Left renal pelvis (tissue), 4 donors: ENCODE data around the gene DDO. TPM values are rescaled to one million over a fixed set of nuclear protein-coding genes. Genes with fewer than 3 reads are reported as not detected.
"Not testable (repeated sequence)": the region's sequence is repeated elsewhere in the genome, so short reads cannot be mapped to it uniquely, and the experiment has no call there.

ENCODE experiments used
- DNase-seq, 4 donors: peaks; one replicate each; pipeline ENCODE4 v3.0.0-alpha.2; 2013; ENCODE audit warnings: low read depth in 4 of 4, low spot score in 3 of 4
- polyA plus RNA-seq, 4 donors: library from polyadenylated mRNA; unstranded; fragments of 120-200 nt; gene quantifications; one replicate each; pipeline ENCODE4 v1.2.1, GENCODE V29; 2013; ENCODE audit not compliant: insufficient read length in 4 of 4

DDO gene
- polyA plus RNA-seq = 1 to 10 TPM in 1 of 4 donors, under 1 TPM in 3; 0.14 to 1.1 (median 0.77) TPM

DNA sequence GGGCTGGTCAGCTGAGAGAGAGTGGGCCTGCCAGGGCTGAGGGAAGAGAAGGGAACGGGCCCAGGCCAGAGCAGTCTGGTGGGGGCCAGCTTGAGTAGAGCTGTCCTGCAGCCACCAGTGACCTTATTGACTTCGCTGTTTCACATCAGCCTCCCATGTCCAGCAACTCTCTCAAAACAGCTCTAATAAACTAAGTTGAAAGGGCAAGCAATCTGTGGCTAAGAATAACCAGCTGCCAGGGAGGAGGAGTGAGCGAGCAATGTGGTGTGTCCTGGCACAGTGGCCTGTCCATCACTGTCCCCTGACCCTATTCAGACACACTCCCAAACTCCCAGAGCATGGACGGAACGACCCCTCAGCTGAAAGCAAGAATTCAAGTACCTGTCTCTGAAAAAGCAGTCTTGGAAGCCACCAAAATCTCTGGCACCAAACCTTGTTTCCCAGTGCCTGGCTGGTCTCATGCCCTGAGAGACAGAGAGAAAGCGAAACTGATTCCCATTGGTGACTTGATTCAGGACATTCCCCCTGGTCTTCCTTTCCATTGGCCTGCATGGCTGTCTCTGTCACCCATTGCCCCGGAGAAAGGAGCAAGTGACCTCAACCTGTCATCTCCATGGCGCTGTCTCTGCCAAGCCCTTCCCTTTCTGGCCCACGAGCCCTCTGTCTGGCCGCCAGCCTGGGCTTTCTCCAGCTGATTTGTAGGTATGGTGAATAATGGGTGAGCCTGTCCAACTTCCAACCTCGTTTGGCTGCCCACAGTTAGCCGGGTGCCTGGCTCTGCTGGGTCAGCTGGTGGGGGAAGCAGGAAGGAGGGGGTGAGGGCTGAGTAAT, at the start of gene DDO:
Gene DDO (minus strand): TSS at position 490 of the 831 bp plus-strand sequence. CDS start 2,113 bp downstream, outside the sequence.
- DNase-seq = no peak

- no peak for DNase-seq
These were observed 47.6 kb upstream of the DDO start for GRCh38 chr6:110462884-110463481.

- DNase-seq = no peak
These were observed 46.0 kb upstream of the DDO start for GRCh38 chr6:110461376-110461775.

DNA sequence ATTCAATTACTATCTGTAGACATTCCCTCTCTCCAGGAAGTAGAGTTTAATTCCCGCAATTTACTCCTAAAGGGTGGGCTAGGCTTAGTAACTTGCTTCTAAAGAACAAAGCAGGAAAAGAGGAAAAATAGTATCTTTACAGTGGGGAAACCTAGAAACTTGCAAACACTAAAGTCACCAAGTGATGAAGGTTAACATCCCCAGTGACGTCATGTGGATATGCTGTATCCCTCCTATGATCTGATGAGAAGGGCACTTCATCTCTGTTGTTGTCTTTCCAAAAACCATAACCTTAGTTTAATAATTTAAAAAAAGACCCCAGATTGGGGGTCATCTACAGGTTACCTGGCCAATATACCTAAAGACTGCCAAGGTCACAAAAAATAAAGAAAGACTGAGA, 43.8 kb upstream of the DDO start:
- no peak for DNase-seq

DNA sequence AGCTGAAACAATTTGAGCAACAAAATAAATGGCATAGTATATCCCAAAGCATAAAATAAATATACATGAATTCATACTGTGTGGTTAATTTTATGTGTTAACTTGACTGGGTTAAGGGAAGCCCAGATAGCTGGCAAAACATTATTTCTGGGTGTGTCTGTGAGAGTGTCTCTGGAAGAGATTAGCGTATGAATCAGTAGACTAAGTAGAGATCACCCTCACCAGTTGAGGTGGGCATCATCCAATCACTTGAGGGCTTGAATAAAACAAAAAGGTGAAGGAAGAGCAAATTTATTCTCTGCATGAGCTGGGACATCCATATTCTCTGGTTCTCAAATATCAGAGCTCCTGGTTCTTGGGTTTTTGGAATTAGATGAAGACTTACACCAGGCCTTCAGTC, 43.1 kb upstream of the DDO start:
- no peak for DNase-seq

GRCh38 chr6:110457567-110458175, 42.3 kb upstream of the DDO start:
- not testable (repeated sequence) for DNase-seq

- no peak for DNase-seq
These were observed 41.3 kb upstream of the DDO start for GRCh38 chr6:110456694-110457093.

GRCh38 chr6:110449541-110449895, 34.1 kb upstream of the DDO start:
- no peak for DNase-seq

DNA sequence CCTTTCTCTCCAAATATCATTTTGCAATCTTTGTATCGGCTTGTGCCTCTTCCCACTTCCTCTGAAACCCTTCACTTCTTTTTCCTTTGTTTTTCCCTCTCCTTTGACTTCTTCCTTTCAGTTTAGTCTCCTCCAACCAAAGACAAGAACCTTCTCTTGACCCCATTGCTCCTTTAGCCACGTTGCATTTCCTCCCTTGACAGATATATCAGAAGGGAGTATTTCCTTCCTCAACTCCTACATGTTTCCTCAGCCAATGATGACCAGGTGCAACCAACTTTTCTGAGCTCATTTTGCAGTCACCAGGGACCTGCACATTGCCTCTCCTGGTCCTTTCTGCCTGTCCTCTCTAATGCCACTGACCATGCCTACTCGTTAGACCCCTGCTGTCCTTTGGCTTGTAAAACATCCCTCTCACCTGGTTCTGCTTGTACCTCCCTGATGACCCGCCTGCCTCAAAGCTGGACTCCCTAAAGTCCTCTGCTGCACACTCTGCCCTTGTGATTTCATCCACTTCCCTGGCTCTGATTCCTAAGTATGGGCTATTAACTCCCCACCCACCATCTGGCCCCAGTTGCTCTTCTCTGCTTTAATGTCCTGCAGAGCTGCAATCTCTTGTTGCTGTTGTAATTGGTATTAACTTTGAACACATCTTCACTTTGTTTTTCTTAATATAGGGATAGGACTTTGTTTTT, 33.6 kb upstream of the DDO start:
- DNase-seq = no peak

DNA sequence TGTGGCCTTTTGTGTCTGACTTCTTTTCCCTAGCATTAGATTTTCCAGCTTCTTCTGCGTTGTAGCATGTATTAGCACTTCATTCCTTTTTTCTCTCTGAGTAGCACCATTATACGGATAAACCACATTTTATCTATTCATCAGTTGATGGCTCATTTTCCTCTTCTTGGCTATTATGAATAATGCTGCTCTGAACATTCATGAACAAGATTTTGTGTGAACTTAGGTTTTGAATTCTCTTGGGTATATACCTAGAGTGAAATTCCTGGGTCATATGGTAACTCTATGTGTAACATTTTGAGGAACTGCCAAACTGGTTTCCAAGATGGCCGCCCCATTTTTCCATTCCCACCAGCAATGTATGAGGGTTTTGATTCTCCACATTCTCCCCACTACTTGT, 32.4 kb upstream of the DDO start:
- DNase-seq = no peak

DNA sequence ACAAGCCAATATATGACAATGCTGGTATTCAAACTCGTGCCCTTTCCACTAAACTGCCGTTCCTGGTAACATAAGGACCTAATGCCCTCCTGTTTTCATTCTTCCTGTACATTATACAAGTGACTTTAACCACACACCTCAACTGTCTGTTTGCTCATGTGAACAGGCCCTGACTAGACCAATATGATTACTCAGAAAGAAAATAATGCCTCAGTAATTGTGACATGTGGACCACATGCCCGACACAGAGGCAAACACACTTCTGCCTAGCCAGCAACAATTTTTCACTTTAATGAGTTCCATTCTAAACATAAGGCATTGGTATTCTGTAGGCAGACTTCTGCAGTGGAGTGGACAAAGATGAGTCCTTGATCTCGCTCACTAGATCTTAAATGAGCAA, 31.0 kb upstream of the DDO start:
- DNase-seq = no peak

DNA sequence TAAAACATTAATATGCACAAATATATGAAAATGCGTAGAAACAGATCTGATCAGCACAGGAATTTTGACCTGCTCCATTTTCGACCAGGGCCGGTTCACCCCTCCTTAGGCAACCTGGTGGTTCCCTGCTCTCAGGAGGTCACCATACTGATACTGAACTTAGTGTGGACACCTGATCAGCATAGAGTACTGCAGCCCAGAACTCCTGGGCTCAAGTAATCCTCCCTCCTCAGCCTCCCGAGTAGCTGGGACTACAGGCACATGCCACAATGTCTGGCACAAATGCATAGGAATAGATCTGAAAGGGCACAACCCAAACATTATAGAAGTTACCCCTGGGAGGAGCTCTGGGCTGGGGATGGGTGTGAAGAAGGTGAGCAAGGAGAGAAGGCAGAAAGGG, 24.7 kb upstream of the DDO start:
- no peak for DNase-seq

DNA sequence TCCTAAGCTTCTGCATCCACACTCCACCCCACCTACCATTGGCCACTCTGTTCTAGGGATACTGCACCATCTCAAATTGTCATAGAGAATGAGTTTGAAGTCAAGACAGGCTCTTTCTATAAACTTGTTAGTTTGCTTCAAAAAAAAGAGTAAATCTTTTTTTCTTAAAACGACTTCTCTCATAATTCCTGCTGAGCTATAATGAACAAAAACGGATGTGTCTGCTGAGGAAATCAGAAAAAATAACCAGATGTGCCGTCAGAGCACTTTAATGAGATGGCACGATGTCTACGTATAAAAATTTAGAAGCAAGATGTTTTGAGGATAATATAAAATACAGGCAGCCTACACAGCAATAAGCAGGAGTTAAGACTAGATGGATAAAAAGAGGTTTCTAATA, 24.0 kb upstream of the DDO start:
- no peak for DNase-seq

DNA sequence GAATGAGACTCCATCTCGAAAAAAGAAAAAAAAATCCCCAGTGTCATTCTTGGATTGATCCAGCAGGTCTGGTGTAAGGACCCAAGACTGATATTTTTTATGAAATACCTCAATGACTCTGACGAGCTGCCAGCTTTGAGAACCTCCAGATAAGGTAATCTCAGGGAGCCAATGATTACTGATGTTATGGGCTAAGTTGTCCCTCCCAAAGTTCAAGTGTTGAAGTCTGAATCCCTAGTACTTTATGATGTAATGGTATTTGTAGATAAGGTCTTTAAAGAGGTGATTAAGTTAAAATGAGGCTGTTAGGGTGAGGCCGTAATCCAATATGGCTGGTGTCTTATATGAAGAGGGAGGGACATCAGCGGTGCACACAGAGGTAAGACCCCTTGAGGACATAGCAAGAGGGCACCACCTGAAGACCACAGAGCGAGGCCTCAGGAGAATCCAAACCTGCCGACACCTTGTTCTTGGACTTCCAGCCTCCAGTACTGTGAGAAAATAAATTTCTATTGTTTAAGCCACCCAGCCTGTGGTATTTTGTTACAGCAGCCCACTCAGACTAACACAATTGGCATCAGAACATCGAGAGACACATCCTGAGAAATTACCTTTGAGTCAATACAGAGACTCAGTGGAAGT, 19.7 kb upstream of the DDO start:
- DNase-seq = no peak

- DNase-seq = no peak
These were observed 17.0 kb upstream of the DDO start for GRCh38 chr6:110432285-110432900.

DNA sequence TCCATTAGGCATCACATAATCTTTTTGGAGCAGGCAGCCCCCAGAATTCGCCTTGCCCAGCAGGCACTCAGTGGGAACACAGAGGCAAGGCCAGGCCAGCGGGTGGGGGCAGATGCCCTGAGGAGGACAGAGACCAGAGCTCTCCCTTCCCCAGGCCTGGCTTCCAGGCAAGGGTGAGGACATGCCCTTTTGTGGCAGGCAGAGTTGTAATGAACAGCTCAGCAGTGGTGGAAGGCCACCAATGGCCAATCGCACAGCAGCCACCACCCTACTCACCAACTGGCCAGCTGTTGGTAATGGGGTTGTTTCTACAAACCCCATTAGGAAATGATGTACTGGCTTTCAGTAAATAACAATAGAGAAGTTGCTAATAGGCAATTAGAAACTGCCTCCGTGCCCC, 15.4 kb upstream of the DDO start:
- DNase-seq = no peak

GRCh38 chr6:110430236-110430635, 14.9 kb upstream of the DDO start:
- no peak for DNase-seq

DNA sequence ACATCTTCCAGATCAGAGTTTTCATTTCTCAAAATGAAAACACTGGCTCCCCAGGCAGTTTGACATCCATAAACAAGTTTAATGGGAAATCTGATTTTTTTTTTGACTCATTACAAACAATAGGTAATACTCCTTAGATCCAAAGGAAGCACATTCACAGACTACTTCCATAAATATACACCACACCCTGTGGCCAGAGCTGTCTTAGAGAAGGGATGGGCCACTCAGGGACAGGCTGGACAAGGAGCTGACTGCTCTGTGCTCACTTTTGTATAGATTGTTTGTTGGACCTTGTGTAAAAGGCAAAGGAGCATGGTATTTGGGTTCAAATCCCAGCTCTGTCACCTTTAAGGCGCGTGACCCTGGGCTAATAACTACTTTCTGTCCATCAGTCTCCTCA, 12.8 kb upstream of the DDO start:
- DNase-seq = no peak

GRCh38 chr6:110425816-110426215, 10.4 kb upstream of the DDO start:
- DNase-seq = no peak

GRCh38 chr6:110422444-110422822, 7.1 kb upstream of the DDO start:
- DNase-seq = no peak
